ENCODE measurements around the gene CYTIP.

DNA sequence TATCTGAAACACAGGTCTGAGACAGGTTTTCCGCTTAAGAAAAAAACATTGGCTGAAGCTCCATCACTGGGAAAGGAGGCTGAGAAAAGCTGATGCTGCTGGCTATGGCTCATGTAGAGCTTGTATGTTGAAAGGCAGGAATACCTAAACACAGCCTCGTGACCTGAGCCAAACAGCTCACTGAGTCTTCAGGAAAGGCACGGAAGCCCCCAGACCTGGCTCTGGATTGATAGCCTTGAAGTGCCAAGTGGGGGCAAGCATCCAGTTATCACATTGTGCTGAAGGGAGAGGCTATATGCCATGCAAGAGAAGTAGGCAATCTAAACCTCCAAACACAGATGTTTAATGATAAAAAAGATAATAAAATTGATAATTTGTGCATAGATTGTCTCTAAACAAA lies 21.9 kb downstream of the CYTIP start:
- TF ChIP-seq, protein P1, sequence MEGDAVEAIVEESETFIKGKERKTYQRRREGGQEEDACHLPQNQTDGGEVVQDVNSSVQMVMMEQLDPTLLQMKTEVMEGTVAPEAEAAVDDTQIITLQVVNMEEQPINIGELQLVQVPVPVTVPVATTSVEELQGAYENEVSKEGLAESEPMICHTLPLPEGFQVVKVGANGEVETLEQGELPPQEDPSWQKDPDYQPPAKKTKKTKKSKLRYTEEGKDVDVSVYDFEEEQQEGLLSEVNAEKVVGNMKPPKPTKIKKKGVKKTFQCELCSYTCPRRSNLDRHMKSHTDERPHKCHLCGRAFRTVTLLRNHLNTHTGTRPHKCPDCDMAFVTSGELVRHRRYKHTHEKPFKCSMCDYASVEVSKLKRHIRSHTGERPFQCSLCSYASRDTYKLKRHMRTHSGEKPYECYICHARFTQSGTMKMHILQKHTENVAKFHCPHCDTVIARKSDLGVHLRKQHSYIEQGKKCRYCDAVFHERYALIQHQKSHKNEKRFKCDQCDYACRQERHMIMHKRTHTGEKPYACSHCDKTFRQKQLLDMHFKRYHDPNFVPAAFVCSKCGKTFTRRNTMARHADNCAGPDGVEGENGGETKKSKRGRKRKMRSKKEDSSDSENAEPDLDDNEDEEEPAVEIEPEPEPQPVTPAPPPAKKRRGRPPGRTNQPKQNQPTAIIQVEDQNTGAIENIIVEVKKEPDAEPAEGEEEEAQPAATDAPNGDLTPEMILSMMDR (IDR thresholded peaks at IDR 0.05): no peak
- no peak for TF ChIP-seq POLR2A (IDR thresholded peaks at IDR 0.05)

Data from lower leg skin (tissue), 3 donors.